Loucy (cell line): Measurements from ENCODE around the gene KYNU.

Experiments used
- H2AFZ ChIP-seq: fragments of 200-600 bp; sonication (generic); 2 replicates; pipeline ENCODE4 v1.6.0; 2016; ENCODE audit warnings: antibody characterized with exemption, mild to moderate bottlenecking, low read length, moderate library complexity
- H3F3A ChIP-seq: fragments of 200-600 bp; 2 replicates; pipeline ENCODE4 v1.6.0; 2016; ENCODE audit warnings: antibody characterized with exemption, low read depth, mild to moderate bottlenecking
- H3K27me3 ChIP-seq: fragments of 200-600 bp; sonication (generic); 2 replicates; pipeline ENCODE4 v1.6.1; 2014; ENCODE audit warnings: low read length, mild to moderate bottlenecking; ENCODE audit not compliant: insufficient read depth, poor library complexity, severe bottlenecking
- H3K36me3 ChIP-seq: fragments of 200-600 bp; sonication (generic); 2 replicates; pipeline ENCODE4 v1.6.1; 2016; ENCODE audit warnings: low read length; ENCODE audit not compliant: insufficient read depth
- H3K4me1 ChIP-seq: fragments of 200-600 bp; sonication (generic); 2 replicates; pipeline ENCODE4 v1.5.1; 2014; ENCODE audit warnings: low read length, mild to moderate bottlenecking; ENCODE audit not compliant: insufficient read depth, poor library complexity, severe bottlenecking
- H3K4me2 ChIP-seq: fragments of 200-600 bp; sonication (generic); 2 replicates; pipeline ENCODE4 v1.6.0; 2014; ENCODE audit warnings: antibody characterized with exemption, low read length, low read depth, mild to moderate bottlenecking; ENCODE audit not compliant: poor library complexity, severe bottlenecking
- H3K4me3 ChIP-seq: fragments of 200-600 bp; sonication (generic); 2 replicates; pipeline ENCODE4 v1.5.1; 2014; ENCODE audit warnings: low read length, mild to moderate bottlenecking, mixed read lengths; ENCODE audit not compliant: poor library complexity, severe bottlenecking
- H3K79me2 ChIP-seq: fragments of 200-600 bp; sonication (generic); 2 replicates; pipeline ENCODE4 v1.6.1; 2014; ENCODE audit warnings: low read length; ENCODE audit not compliant: insufficient read depth
- H3K9ac ChIP-seq: fragments of 200-600 bp; sonication (generic); 2 replicates; pipeline ENCODE4 v1.6.0; 2014; ENCODE audit warnings: mild to moderate bottlenecking, low read depth, low read length, moderate library complexity; ENCODE audit not compliant: poor library complexity, severe bottlenecking
- H3K9me2 ChIP-seq: fragments of 200-600 bp; sonication (generic); replicated peaks from 2 replicates; pipeline ENCODE4 v1.6.1; 2016; ENCODE audit warnings: low read depth, low read length, mixed read lengths
- H3K9me3 ChIP-seq: fragments of 200-600 bp; sonication (generic); 2 replicates; pipeline ENCODE4 v1.6.1; 2014; ENCODE audit warnings: mild to moderate bottlenecking, antibody characterized with exemption, low read length, low read depth; ENCODE audit not compliant: insufficient read depth
- H4K20me1 ChIP-seq: fragments of 200-600 bp; sonication (generic); 2 replicates; pipeline ENCODE4 v1.6.0; 2014; ENCODE audit warnings: antibody characterized with exemption, low read length, mild to moderate bottlenecking; ENCODE audit not compliant: insufficient read depth, poor library complexity, severe bottlenecking
- CTCF ChIP-seq: fragments of 200-600 bp; sonication (generic); conservative IDR thresholded peaks from 2 replicates; pipeline ENCODE4 v1.5.1; 2014; ENCODE audit warnings: mild to moderate bottlenecking, antibody characterized with exemption, low read length
- EZH2phosphoT487 ChIP-seq: fragments of 200-600 bp; IDR thresholded peaks from 2 replicates; pipeline ENCODE4 v1.6.1; 2018; ENCODE audit warnings: antibody characterized with exemption, mild to moderate bottlenecking, moderate library complexity, borderline replicate concordance

The KYNU gene

GRCh38 chr2:142872882-142873724, 4.4 kb upstream of the KYNU start:
- H3K4me1 ChIP-seq: no peaks in the 10 kb centered on the region
- H3K9ac ChIP-seq: no peak overlapping the region
- no peak overlapping the region for H2AFZ ChIP-seq
- H3K4me3 ChIP-seq: no peak overlapping the region
- H3K79me2 ChIP-seq: no peaks in the 10 kb centered on the region
- H3K9me2 ChIP-seq: no peaks in the 10 kb centered on the region
- no peaks in the 10 kb centered on the region for H4K20me1 ChIP-seq
- TF ChIP-seq EZH2phosphoT487: no peak
- no peak for TF ChIP-seq CTCF
- H3K27me3 ChIP-seq: no peaks in the 10 kb centered on the region
- no peaks in the 10 kb centered on the region for H3F3A ChIP-seq
- no peak overlapping the region for H3K4me2 ChIP-seq
- H3K36me3 ChIP-seq: no peaks in the 10 kb centered on the region
- no peaks in the 10 kb centered on the region for H3K9me3 ChIP-seq

GRCh38 chr2:142873831-142874287, 3.6 kb upstream of the KYNU start:
- Histone ChIP-seq H3K9me2 (no peaks in the 10 kb centered on the region), H3K4me1 (no peaks in the 10 kb centered on the region), H3K36me3 (no peaks in the 10 kb centered on the region), H3F3A (no peaks in the 10 kb centered on the region), H3K27me3 (no peaks in the 10 kb centered on the region), H3K4me2 (no peak overlapping the region), H3K79me2 (no peaks in the 10 kb centered on the region), H4K20me1 (no peaks in the 10 kb centered on the region), H2AFZ (0 out of 2 replicates have a peak overlapping the region, but pooled peaks have one; percentile 7), H3K9ac (no peak overlapping the region), H3K9me3 (no peaks in the 10 kb centered on the region), H3K4me3 (no peak overlapping the region)
- TF ChIP-seq EZH2phosphoT487 (no peak), CTCF (no peak)

GRCh38 chr2:142874293-142874814, 3.1 kb upstream of the KYNU start:
- H3K4me2 ChIP-seq: no peak overlapping the region
- H2AFZ ChIP-seq: 0 out of 2 replicates have a peak overlapping the region, but pooled peaks have one; percentile 7
- no peaks in the 10 kb centered on the region for H3K9me3 ChIP-seq
- H3K79me2 ChIP-seq: no peaks in the 10 kb centered on the region
- no peaks in the 10 kb centered on the region for H3K27me3 ChIP-seq
- no peak for TF ChIP-seq CTCF
- no peak for TF ChIP-seq EZH2phosphoT487
- no peak overlapping the region for H3K4me3 ChIP-seq
- H3K9me2 ChIP-seq: no peaks in the 10 kb centered on the region
- H3K9ac ChIP-seq: no peak overlapping the region
- no peaks in the 10 kb centered on the region for H3K4me1 ChIP-seq
- no peaks in the 10 kb centered on the region for H3F3A ChIP-seq
- no peaks in the 10 kb centered on the region for H3K36me3 ChIP-seq
- H4K20me1 ChIP-seq: no peaks in the 10 kb centered on the region
